Transverse colon (tissue), 4 donors: ENCODE results near the gene PACSIN2. TPM values are rescaled to one million over a fixed set of nuclear protein-coding genes. Genes with fewer than 3 reads are reported as not detected.

Experiments used
- DNase-seq: peaks from one replicate; pipeline ENCODE4 v3.0.0-alpha.2; 2019
- H3K27ac ChIP-seq, 4 donors: fragments of 200-600 bp; sonication (generic); 2 replicates each; pipeline ENCODE4 v1.5.1; 2016 to 2018; ENCODE audit warnings: inconsistent platforms in 4 of 4
- H3K27me3 ChIP-seq: fragments of 200-600 bp; sonication (generic); 2 replicates; pipeline ENCODE4 v1.5.1; 2017; ENCODE audit warnings: inconsistent platforms
- H3K36me3 ChIP-seq, 4 donors: fragments of 200-600 bp; sonication (generic); 2 replicates each; pipeline ENCODE4 v1.5.1; 2017 to 2019; ENCODE audit warnings: inconsistent platforms in 4 of 4
- H3K4me1 ChIP-seq, 4 donors: fragments of 200-600 bp; sonication (generic); 2 replicates each; pipeline ENCODE4 v1.5.1; 2017 to 2020; ENCODE audit warnings: inconsistent platforms in 4 of 4
- H3K4me3 ChIP-seq, 4 donors: fragments of 200-600 bp; sonication (generic); 1 replicate in 1 of 4; 2 replicates in 3 of 4; pipeline versions ENCODE4 v1.5.1 to v1.6.1; 2017 to 2019; ENCODE audit warnings: inconsistent platforms in 4 of 4
- H3K9me3 ChIP-seq, 2 donors: fragments of 200-600 bp; sonication (generic); 2 replicates each; pipeline ENCODE4 v1.5.1; 2017 to 2019; ENCODE audit warnings: inconsistent platforms in 2 of 2
- CTCF ChIP-seq, 5 experiments: fragments of 200-600 bp in 3 of 5; fragments of 450-650 bp in 2 of 5; sonication (generic) in 3 of 5; IDR thresholded peaks; 1 replicate in 2 of 5; 2 replicates in 3 of 5; pipeline ENCODE4 v1.5.1; 2016 to 2017; ENCODE audit warnings: antibody characterized with exemption in 5 of 5, inconsistent platforms in 3 of 5, mild to moderate bottlenecking in 2 of 5, moderate library complexity in 1 of 5
- EP300 ChIP-seq: sonication (generic); formaldehyde crosslinking; IDR thresholded peaks from one replicate; pipeline ENCODE4 v1.6.1; 2017; ENCODE audit warnings: antibody characterized with exemption, low read depth
- POLR2A ChIP-seq: fragments of 450-650 bp; IDR thresholded peaks from one replicate; pipeline ENCODE4 v1.6.1; 2016; ENCODE audit warnings: antibody characterized with exemption, mild to moderate bottlenecking, moderate library complexity
- POLR2AphosphoS5 ChIP-seq, 3 donors: sonication (generic); formaldehyde crosslinking; IDR thresholded peaks; one replicate each; pipeline ENCODE4 v1.6.1; 2016; ENCODE audit warnings: antibody characterized with exemption in 3 of 3
- WGBS, 2 donors: methylation state at CpG; one replicate each; pipeline ENCODE4 v1.1.5; 2018; ENCODE audit warnings: low coverage in 1 of 2; 5-methylcytosine and 5-hydroxymethylcytosine counted together
- in situ Hi-C, 4 donors: fragments of 200-750 bp; cut with MboI; loops; one replicate each; pipeline versions ENCODE4 v1.15.0 to v1.15.1; 2017; ENCODE audit warnings: low sequenced_read_pairs in 3 of 4, low pct_ligation_motif_present in 1 of 4, low pct_unique_long_range_greater_than_20kb in 1 of 4
- intact Hi-C: fragments of 100-400 bp; cut with DNase I; formaldehyde crosslinking; loops from one replicate; pipeline ENCODE4 v1.15.1; 2023; ENCODE audit warnings: low total_unique reads
- total RNA-seq, 4 donors: library from RNA; depleted of rRNA; stranded (reverse); fragments of >200 nt; gene quantifications; one replicate each; pipeline ENCODE4 v1.1.0, GENCODE V29; 2016

The PACSIN2 gene
- total RNA-seq, 4 donors from 2014 or later = 53.9 to 250 (median 198) TPM

- Histone ChIP-seq H3K4me1 (peaks cover 0 to 42% (median 0%) of the 10 kb centered on the region in 4 donors), H3K9me3 (no peaks in the 10 kb centered on the region), H3K4me3 (no peak overlapping the region), H3K27ac (peak overlapping the region in 3 of 4 donors; percentile 12 to 34 (median 20)), H3K27me3 (no peaks in the 10 kb centered on the region), H3K36me3 (peaks cover 0 to 7% (median 0%) of the 10 kb centered on the region in 4 donors)
- no peak for TF ChIP-seq POLR2A
- no peak for TF ChIP-seq CTCF (IDR thresholded peaks at IDR 0.05)
- TF ChIP-seq POLR2AphosphoS5 (IDR thresholded peaks at IDR 0.05) = no peak
- TF ChIP-seq EP300 = no peak
- in situ Hi-C loops = no loop called here
- no peak for DNase-seq
- 50 to 55% methylated on average over 2 to 7 of the region's 7 CpGs for WGBS, 2 donors
- intact Hi-C loops = no loop called here
Measured at GRCh38 chr22:42895087-42895486, 119.9 kb downstream of the PACSIN2 start.

DNA sequence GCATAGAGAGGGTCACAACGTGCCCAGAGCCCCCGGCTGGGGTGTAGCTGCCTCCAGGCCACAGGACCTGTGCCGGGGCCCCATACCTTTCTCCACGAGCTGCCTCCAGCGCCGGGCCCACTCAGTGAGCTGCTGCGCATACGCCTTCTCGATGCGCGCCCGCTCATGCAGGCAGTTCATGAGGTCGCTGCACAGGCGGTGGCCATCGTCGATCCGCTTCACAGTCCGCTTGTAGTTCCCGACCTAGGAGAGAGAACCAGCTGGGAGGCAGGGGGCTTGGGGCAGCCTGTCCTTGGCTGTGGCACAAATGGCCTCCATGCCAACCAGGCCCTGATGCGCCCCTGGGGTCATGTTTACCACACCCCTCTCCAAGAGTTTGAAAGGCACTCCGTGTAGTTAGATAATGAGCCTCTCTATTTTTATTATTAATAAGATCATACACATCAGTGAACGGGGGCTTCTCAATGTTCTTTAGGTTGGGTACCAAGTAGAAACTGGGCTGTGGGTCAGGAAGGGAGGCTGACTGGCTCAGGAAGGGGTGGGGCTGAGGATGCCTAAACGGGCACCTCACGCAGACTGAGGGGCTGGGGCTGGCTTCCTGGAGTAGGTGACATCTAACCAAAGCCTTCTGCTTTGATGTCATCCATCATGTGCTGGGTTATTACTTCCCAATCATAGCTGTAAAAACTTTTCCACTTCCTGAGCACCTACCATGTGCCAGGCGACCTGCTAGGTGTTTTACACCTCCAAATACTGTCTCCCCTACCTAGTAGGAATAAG lies 121.4 kb downstream of the PACSIN2 start:
- Histone ChIP-seq H3K4me1 (peaks cover 5 to 55% (median 5%) of the 10 kb centered on the region in 4 donors), H3K27ac (peak overlapping the region in 2 of 4 donors; percentile 9 to 31), H3K9me3 (no peaks in the 10 kb centered on the region), H3K36me3 (peaks cover 0 to 13% (median 0%) of the 10 kb centered on the region in 4 donors), H3K27me3 (no peaks in the 10 kb centered on the region), H3K4me3 (no peak overlapping the region)
- TF ChIP-seq EP300 = no peak
- intact Hi-C loops (no loop called here), in situ Hi-C loops (no loop called here)
- WGBS, 2 donors = 83% methylated on average over 25 of the region's 25 CpGs; no CpG with 5 or more reads in 1 of the 2 donors
- no peak for DNase-seq

DNA sequence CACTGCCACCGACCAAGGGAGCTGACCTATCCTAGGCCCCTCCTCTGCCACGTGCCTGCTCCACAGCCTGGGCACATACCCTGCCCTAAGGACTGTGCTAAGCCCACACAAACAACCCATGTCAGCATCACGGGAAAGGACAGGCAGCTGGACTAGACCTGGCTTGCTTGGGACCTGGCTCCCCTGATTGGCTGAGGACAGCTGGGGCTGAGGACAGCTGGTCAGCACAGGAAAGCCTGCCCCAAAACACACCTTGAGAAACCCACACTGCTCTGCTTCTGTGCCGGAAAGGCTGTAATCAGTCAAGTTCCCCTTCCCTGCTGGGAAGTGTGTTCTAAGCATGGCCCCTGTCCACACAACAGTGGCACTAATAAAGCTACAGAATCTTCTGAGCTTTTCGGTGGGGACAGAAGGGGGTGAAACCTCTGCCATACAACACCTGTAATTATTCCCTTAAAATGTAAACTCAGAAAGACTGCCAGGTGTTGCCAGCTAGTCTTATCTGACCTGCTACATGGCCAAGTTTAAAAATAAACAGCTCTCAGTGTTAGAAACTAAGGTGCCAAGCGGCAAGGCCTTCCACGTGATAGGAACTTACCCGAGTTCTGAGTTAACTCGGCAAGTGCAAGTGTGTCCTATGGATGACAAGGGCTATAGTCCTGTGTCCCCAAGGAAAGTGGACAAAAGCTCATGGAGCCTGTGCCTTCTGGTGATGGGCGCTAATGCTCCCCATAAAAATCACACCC lies 122.2 kb downstream of the PACSIN2 start:
- in situ Hi-C loops = no loop called here
- Histone ChIP-seq H3K27ac (peak overlapping the region in 3 of 4 donors; percentile 9 to 39 (median 31)), H3K4me3 (no peak overlapping the region), H3K36me3 (peaks cover 0 to 13% (median 0%) of the 10 kb centered on the region in 4 donors), H3K4me1 (peaks cover 6 to 63% (median 10%) of the 10 kb centered on the region in 4 donors), H3K9me3 (no peaks in the 10 kb centered on the region), H3K27me3 (no peaks in the 10 kb centered on the region)
- no peak for TF ChIP-seq CTCF (IDR thresholded peaks at IDR 0.05)
- no peak for TF ChIP-seq EP300
- no peak for TF ChIP-seq POLR2A
- WGBS, 2 donors = 56 to 59% methylated on average over 5 to 10 of the region's 10 CpGs
- intact Hi-C loops = no loop called here
- DNase-seq = no peak

DNA sequence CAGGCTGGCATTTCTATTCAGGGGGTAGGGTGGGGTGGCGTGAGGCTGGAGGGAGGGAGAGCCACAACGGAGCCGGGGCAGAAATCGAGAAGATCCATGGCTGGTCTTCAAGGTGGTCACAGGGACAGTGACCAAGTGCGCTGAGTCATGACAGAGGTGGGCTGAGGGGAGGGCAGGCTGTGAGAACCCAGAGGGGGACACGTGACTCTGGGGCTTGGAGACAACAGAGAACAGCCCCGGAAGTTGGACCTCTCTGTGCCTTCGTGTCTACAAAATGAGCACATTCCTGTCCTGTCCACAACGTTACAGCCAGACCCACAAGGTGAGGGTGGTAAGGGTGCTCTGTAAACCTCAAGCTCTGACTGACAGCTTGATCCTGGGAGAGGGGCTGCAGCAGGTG lies 122.8 kb downstream of the PACSIN2 start:
- no peak for TF ChIP-seq EP300
- intact Hi-C loops = no loop called here
- H3K27ac ChIP-seq = peak overlapping the region in 3 of 4 donors; percentile 9 to 39 (median 23)
- in situ Hi-C loops = no loop called here
- no peak for DNase-seq
- no peaks in the 10 kb centered on the region for H3K27me3 ChIP-seq
- no peak overlapping the region for H3K4me3 ChIP-seq
- H3K36me3 ChIP-seq = peaks cover 0 to 13% (median 0%) of the 10 kb centered on the region in 4 donors
- no peaks in the 10 kb centered on the region for H3K9me3 ChIP-seq
- H3K4me1 ChIP-seq = peaks cover 6 to 68% (median 12%) of the 10 kb centered on the region in 4 donors
- 70 to 92% methylated on average over 2 to 9 of the region's 9 CpGs for WGBS, 2 donors

GRCh38 chr22:42891696-42892095 lies 123.3 kb downstream of the PACSIN2 start:
- in situ Hi-C loops = no loop called here
- Histone ChIP-seq H3K9me3 (no peaks in the 10 kb centered on the region), H3K27me3 (no peaks in the 10 kb centered on the region), H3K36me3 (peaks cover 0 to 13% (median 0%) of the 10 kb centered on the region in 4 donors), H3K4me1 (peaks cover 6 to 69% (median 12%) of the 10 kb centered on the region in 4 donors), H3K27ac (no peak overlapping the region), H3K4me3 (no peak overlapping the region)
- TF ChIP-seq CTCF (IDR thresholded peaks at IDR 0.05) (no peak), EP300 (no peak), POLR2AphosphoS5 (IDR thresholded peaks at IDR 0.05) (no peak), POLR2A (no peak)
- DNase-seq = no peak
- intact Hi-C loops = no loop called here
- WGBS, 2 donors = 97 to 100% methylated on average over 2 to 3 of the region's 3 CpGs
